Lower leg skin (tissue), 4 donors: Measurements from ENCODE around the gene ENOX1. TPM values are rescaled to one million over a fixed set of nuclear protein-coding genes. Genes with fewer than 3 reads are reported as not detected.

Experiments used
- DNase-seq, 2 donors: peaks; one replicate each; pipeline ENCODE4 v3.0.0-alpha.2; 2019; ENCODE audit warnings: low spot score in 2 of 2
- H3K4me3 ChIP-seq: fragments of 200-600 bp; sonication (generic); 2 replicates; pipeline ENCODE4 v1.5.1; 2017; ENCODE audit warnings: mild to moderate bottlenecking, low read depth; ENCODE audit not compliant: poor library complexity, severe bottlenecking
- CTCF ChIP-seq, 3 donors: fragments of 450-650 bp; IDR thresholded peaks; one replicate each; pipeline ENCODE4 v1.5.1; 2016; ENCODE audit warnings: antibody characterized with exemption in 3 of 3, mild to moderate bottlenecking in 3 of 3, moderate library complexity in 2 of 3
- POLR2A ChIP-seq, 2 donors: fragments of 450-650 bp; IDR thresholded peaks; one replicate each; pipeline ENCODE4 v1.6.1; 2016 to 2017; ENCODE audit warnings: antibody characterized with exemption in 2 of 2, mild to moderate bottlenecking in 1 of 2, moderate library complexity in 1 of 2
- WGBS, 2 donors: methylation state at CpG; one replicate each; pipeline ENCODE4 v1.1.5; 2018; 5-methylcytosine and 5-hydroxymethylcytosine counted together
- intact Hi-C: fragments of 100-400 bp; cut with DNase I; formaldehyde crosslinking; loops from one replicate; pipeline ENCODE4 v1.15.0; 2023; ENCODE audit warnings: low total_unique reads
- total RNA-seq, 4 donors: library from RNA; depleted of rRNA; stranded (reverse); fragments of >200 nt; gene quantifications; one replicate each; pipeline ENCODE4 v1.1.0, GENCODE V29; 2016

Gene ENOX1
- total RNA-seq, 4 donors from 2014 or later, result 0.11 to 0.52 (median 0.30) TPM

- DNase-seq, result no peak
- no peak overlapping the region for H3K4me3 ChIP-seq
- no peak for TF ChIP-seq POLR2A (IDR thresholded peaks at IDR 0.05)
- no peak for TF ChIP-seq CTCF (IDR thresholded peaks at IDR 0.05)
- 69 to 77% methylated on average over 5 of the region's 5 CpGs for WGBS, 2 donors
- intact Hi-C loops, result no loop called here
These were observed 395.7 kb downstream of the ENOX1 start for GRCh38 chr13:43391036-43391435.

GRCh38 chr13:43390619-43391018, 396.2 kb downstream of the ENOX1 start:
- TF ChIP-seq POLR2A (IDR thresholded peaks at IDR 0.05) (no peak), CTCF (IDR thresholded peaks at IDR 0.05) (no peak)
- WGBS, 2 donors, result 61 to 70% methylated on average over 4 of the region's 4 CpGs
- no peak overlapping the region for H3K4me3 ChIP-seq
- DNase-seq, result no peak
- intact Hi-C loops, result no loop called here

- no peak overlapping the region for H3K4me3 ChIP-seq
- DNase-seq, result no peak
- intact Hi-C loops, result no loop called here
- TF ChIP-seq POLR2A (IDR thresholded peaks at IDR 0.05), result no peak
- TF ChIP-seq CTCF (IDR thresholded peaks at IDR 0.05), result no peak
- WGBS, 2 donors, result 66 to 67% methylated on average over 4 of the region's 4 CpGs
These were observed 396.8 kb downstream of the ENOX1 start for GRCh38 chr13:43389983-43390382.

- WGBS, 2 donors, result 88 to 94% methylated on average over 1 of the region's 1 CpG
- TF ChIP-seq POLR2A (IDR thresholded peaks at IDR 0.05), result no peak
- TF ChIP-seq CTCF (IDR thresholded peaks at IDR 0.05), result no peak
- no peak for DNase-seq
- no peak overlapping the region for H3K4me3 ChIP-seq
- intact Hi-C loops, result no loop called here
These were observed 397.2 kb downstream of the ENOX1 start for GRCh38 chr13:43389573-43389972.

GRCh38 chr13:43388282-43389034, 398.3 kb downstream of the ENOX1 start:
- 21 to 26% methylated on average over 2 of the region's 2 CpGs for WGBS, 2 donors
- intact Hi-C loops, result no loop called here
- TF ChIP-seq CTCF (IDR thresholded peaks at IDR 0.05) (no peak), POLR2A (IDR thresholded peaks at IDR 0.05) (no peak)
- no peak for DNase-seq
- no peak overlapping the region for H3K4me3 ChIP-seq

- no peak overlapping the region for H3K4me3 ChIP-seq
- TF ChIP-seq CTCF (IDR thresholded peaks at IDR 0.05), result no peak
- no peak for TF ChIP-seq POLR2A (IDR thresholded peaks at IDR 0.05)
- 31 to 33% methylated on average over 2 of the region's 2 CpGs for WGBS, 2 donors
- intact Hi-C loops, result no loop called here
- DNase-seq, result no peak
These were observed 398.9 kb downstream of the ENOX1 start for GRCh38 chr13:43387880-43388279.
